HL-60/S4 treated with phorbol 12-myristate 13-acetate at 8.2 ng/mL for 4 days and 3 days (cell line): ENCODE data around the gene DDX5.

Experiments
- in situ Hi-C: fragments of 300-500 bp; cut with MboI; formaldehyde crosslinking; loops from 2 replicates; pipeline ENCODE4 v1.15.0; 2022; ENCODE audit warnings: low sequenced_read_pairs

Gene DDX5

GRCh38 chr17:64506201-64506575 is at the start of gene DDX5:
Gene DDX5, minus strand, starts transcription at chr17:64506289. Its CDS starts 170 bp downstream, at chr17:64506119.
- in situ Hi-C loops = no loop called here

GRCh38 chr17:64555281-64555680 is 49.2 kb upstream of the DDX5 start:
- in situ Hi-C loops = no loop called here

- in situ Hi-C loops = no loop called here
Measured at GRCh38 chr17:64554028-64554637, 48.0 kb upstream of the DDX5 start.

GRCh38 chr17:64551461-64551860 is 45.4 kb upstream of the DDX5 start:
- in situ Hi-C loops = no loop called here

- in situ Hi-C loops = no loop called here
Measured at GRCh38 chr17:64547319-64547718, 41.2 kb upstream of the DDX5 start.

- in situ Hi-C loops = no loop called here
Measured at GRCh38 chr17:64546716-64547115, 40.6 kb upstream of the DDX5 start.

- in situ Hi-C loops = no loop called here
Measured at GRCh38 chr17:64544742-64545141, 38.7 kb upstream of the DDX5 start.

GRCh38 chr17:64540118-64540776 is 34.2 kb upstream of the DDX5 start:
- in situ Hi-C loops = no loop called here

- in situ Hi-C loops = no loop called here
Measured at GRCh38 chr17:64538508-64539130, 32.5 kb upstream of the DDX5 start.

- in situ Hi-C loops = no loop called here
Measured at GRCh38 chr17:64537488-64537887, 31.4 kb upstream of the DDX5 start.

- in situ Hi-C loops = no loop called here
Measured at GRCh38 chr17:64536913-64537312, 30.8 kb upstream of the DDX5 start.

GRCh38 chr17:64535357-64535756 is 29.3 kb upstream of the DDX5 start:
- in situ Hi-C loops = no loop called here

- in situ Hi-C loops = no loop called here
Measured at GRCh38 chr17:64534187-64534586, 28.1 kb upstream of the DDX5 start.

- in situ Hi-C loops = no loop called here
Measured at GRCh38 chr17:64533784-64534183, 27.7 kb upstream of the DDX5 start.

GRCh38 chr17:64532409-64532808 is 26.3 kb upstream of the DDX5 start:
- in situ Hi-C loops = no loop called here

GRCh38 chr17:64531955-64532371 is 25.9 kb upstream of the DDX5 start:
- in situ Hi-C loops = no loop called here

- in situ Hi-C loops = no loop called here
Measured at GRCh38 chr17:64529221-64529620, 23.1 kb upstream of the DDX5 start.

- in situ Hi-C loops = no loop called here
Measured at GRCh38 chr17:64527914-64528313, 21.8 kb upstream of the DDX5 start.

- in situ Hi-C loops = no loop called here
Measured at GRCh38 chr17:64520359-64520758, 14.3 kb upstream of the DDX5 start.

GRCh38 chr17:64519601-64520000 is 13.5 kb upstream of the DDX5 start:
- in situ Hi-C loops = no loop called here

- in situ Hi-C loops = no loop called here
Measured at GRCh38 chr17:64515829-64516228, 9.7 kb upstream of the DDX5 start.

- in situ Hi-C loops = no loop called here
Measured at GRCh38 chr17:64515419-64515818, 9.3 kb upstream of the DDX5 start.
